Psoas muscle (tissue), 8 donors: ENCODE measurements around the gene KCNJ18. TPM values are rescaled to one million over a fixed set of nuclear protein-coding genes. Genes with fewer than 3 reads are reported as not detected.
"Not testable (repeated sequence)": the region's sequence is repeated elsewhere in the genome, so short reads cannot be mapped to it uniquely, and the experiment has no call there.

ENCODE experiments used
- ATAC-seq, 4 donors: fragments of 200-7000 bp; cut with Tn5 transposase; one replicate each; pipeline ENCODE4 v1.9.1; 2020; ENCODE audit warnings: moderate library complexity in 3 of 4, mild to moderate bottlenecking in 2 of 4
- DNase-seq, 2 donors: peaks; one replicate each; pipeline ENCODE4 v3.0.0-alpha.2; 2020
- H3K27ac ChIP-seq: fragments of 200-600 bp; one replicate; pipeline ENCODE4 v1.8.0; 2022
- H3K27me3 ChIP-seq, 3 donors: fragments of 200-600 bp in 1 of 3; one replicate each; pipeline versions ENCODE4 v1.6.1 to v1.8.0; 2013 to 2022; ENCODE audit warnings: low read length in 2 of 3, mild to moderate bottlenecking in 2 of 3, moderate library complexity in 1 of 3; ENCODE audit not compliant: insufficient read depth in 3 of 3
- H3K36me3 ChIP-seq, 2 donors: fragments of 200-600 bp in 1 of 2; one replicate each; pipeline versions ENCODE4 v1.6.1 to v1.8.0; 2013 to 2022; ENCODE audit warnings: low read depth in 1 of 2, mild to moderate bottlenecking in 1 of 2, moderate library complexity in 1 of 2; ENCODE audit not compliant: insufficient read depth in 1 of 2
- H3K4me1 ChIP-seq: fragments of 200-600 bp; one replicate; pipeline ENCODE4 v1.8.0; 2022
- H3K4me3 ChIP-seq: fragments of 200-600 bp; one replicate; pipeline ENCODE4 v1.8.0; 2022; ENCODE audit warnings: mild to moderate bottlenecking
- H3K9me3 ChIP-seq: fragments of 200-600 bp; one replicate; pipeline ENCODE4 v1.8.0; 2022
- WGBS, 3 donors: extraction: QIAGEN DNeasy Blood & Tissue Kit; methylation state at CpG; one replicate each; pipeline versions ENCODE4 v1.1.6 to v1.1.7; 2013; 5-methylcytosine and 5-hydroxymethylcytosine counted together
- intact Hi-C, 2 donors: fragments of 100-400 bp; cut with DNase I; formaldehyde crosslinking; loops; one replicate each; pipeline versions ENCODE4 v1.11.0 to v1.14.2; 2022
- polyA plus RNA-seq, 3 donors: library from polyadenylated mRNA; stranded (reverse); fragments of 200-250 nt; gene quantifications; one replicate each; pipeline ENCODE4 v1.2.3, GENCODE V29; 2013
- total RNA-seq, 4 donors: library from RNA; stranded (reverse); fragmentation: NEBNext Ultra II Directional in 2 of 4; extraction: Animal tissue kit (Norgen Biotek cat#: 25700) in 2 of 4; gene quantifications; one replicate each; pipeline versions ENCODE4 v1.2.1 to v1.2.4, GENCODE V29; 2021 to 2023
- TF ChIP-seq, protein P1 (sequence below): fragments of 200-600 bp; IDR thresholded peaks from one replicate; pipeline ENCODE4 v1.8.0; 2022; ENCODE audit warnings: antibody characterized with exemption
- donor health status: healthy with polysubstance abuse.
- donor health status: DM: no; HTN: no; CAD: no; lungs with moderate emphysema.
- donor health status: Bipolar disorder and iron deficiency.
- donor health status: healthy.
- donor health status: DM: yes; HTN: yes; CAD: no.
- donor health status: DM: no; HTN: no; CAD: no.
- donor health status: DM: no; HTN: no; CAD: no.
- donor health status: DM: yes; HTN: yes; CAD: no.

The KCNJ18 gene
- total and polyA plus RNA-seq, 7 donors, result 0.03 TPM; not detected in 6

DNA sequence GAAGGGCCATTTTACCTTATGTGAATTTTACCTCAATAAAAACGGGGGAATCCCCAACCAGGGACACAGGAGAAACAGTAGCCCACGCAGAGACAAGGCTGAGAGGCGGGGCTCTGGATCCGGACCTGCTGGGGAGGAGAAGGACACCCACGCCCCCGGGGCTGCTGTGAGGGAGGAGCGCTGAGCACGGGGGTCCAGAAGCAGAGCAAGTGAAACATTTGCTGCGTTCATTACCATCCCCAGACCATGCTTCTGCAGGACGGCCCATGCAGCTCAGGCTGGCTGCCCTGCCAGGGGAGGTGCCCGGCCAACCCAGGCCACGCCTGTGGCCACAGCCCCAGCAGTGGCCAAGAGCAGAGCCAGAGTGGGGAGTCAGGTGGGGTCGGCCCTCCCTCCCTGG is 50.0 kb downstream of the KCNJ18 start:
- no peaks in the 10 kb centered on the region for H3K4me1 ChIP-seq
- no peaks in the 10 kb centered on the region for H3K36me3 ChIP-seq
- ATAC-seq (no peak), DNase-seq (no peak)
- TF ChIP-seq, protein P1, sequence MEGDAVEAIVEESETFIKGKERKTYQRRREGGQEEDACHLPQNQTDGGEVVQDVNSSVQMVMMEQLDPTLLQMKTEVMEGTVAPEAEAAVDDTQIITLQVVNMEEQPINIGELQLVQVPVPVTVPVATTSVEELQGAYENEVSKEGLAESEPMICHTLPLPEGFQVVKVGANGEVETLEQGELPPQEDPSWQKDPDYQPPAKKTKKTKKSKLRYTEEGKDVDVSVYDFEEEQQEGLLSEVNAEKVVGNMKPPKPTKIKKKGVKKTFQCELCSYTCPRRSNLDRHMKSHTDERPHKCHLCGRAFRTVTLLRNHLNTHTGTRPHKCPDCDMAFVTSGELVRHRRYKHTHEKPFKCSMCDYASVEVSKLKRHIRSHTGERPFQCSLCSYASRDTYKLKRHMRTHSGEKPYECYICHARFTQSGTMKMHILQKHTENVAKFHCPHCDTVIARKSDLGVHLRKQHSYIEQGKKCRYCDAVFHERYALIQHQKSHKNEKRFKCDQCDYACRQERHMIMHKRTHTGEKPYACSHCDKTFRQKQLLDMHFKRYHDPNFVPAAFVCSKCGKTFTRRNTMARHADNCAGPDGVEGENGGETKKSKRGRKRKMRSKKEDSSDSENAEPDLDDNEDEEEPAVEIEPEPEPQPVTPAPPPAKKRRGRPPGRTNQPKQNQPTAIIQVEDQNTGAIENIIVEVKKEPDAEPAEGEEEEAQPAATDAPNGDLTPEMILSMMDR, result no peak
- WGBS, 3 donors, result 48 to 68% (median 59%) methylated on average over 13 of the region's 13 CpGs
- intact Hi-C loops, result no loop called here
- H3K27me3 ChIP-seq, result peaks cover 0 to 2% (median 0%) of the 10 kb centered on the region in 3 donors
- no peaks in the 10 kb centered on the region for H3K9me3 ChIP-seq
- no peak overlapping the region for H3K27ac ChIP-seq
- H3K4me3 ChIP-seq, result no peak overlapping the region

DNA sequence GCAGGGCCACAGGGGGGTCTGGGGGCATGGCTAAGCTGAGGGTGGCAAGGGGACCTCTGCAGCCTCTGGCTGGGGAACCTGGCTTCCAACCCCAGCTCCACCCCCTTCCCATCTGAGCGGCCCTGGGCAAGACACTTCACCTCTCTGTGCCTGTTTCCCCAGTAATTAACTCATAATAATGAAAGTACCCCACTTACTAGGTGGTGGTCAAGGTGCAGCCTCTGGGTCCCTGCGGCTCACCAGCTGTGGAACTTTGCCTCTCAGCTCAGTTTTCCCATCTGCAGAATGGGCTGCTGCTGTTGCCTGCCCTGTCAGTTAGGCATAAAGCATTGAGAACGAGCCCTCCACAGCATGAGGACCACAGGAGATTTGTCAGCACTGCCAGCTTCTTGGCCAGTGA is 51.8 kb downstream of the KCNJ18 start:
- H3K36me3 ChIP-seq, ATAC-seq, H3K9me3 ChIP-seq, H3K27me3 ChIP-seq, DNase-seq, H3K4me1 ChIP-seq, H3K4me3 ChIP-seq, intact Hi-C loops, H3K27ac ChIP-seq: not testable (repeated sequence)
- WGBS, 3 donors, result 56 to 72% methylated on average over 2 to 3 of the region's 3 CpGs; no CpG with 5 or more reads in 1 of the 3 donors

DNA sequence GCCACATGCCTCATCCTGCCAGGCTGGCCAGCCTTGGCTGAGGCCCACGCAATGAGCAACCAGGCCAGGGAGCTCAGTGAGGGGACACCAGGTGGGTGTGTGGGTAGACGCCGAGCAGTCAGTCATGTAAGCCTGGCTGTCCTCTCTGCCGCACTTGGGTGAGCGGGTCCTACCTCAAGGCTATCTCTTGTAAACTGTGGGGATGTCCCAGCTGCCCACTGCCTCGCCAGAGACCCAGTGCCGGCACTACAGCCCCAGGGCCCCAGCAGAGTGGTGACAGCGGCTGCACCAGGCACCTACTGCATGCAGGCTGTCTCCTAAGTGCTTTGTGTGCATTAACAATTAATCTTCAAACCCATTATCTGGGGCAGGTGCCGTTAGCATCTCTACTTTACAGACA is 52.3 kb downstream of the KCNJ18 start:
- H3K9me3 ChIP-seq, H3K4me3 ChIP-seq, ATAC-seq, H3K36me3 ChIP-seq, H3K27me3 ChIP-seq, intact Hi-C loops, DNase-seq, H3K4me1 ChIP-seq, H3K27ac ChIP-seq: not testable (repeated sequence)
- 35 to 71% (median 50%) methylated on average over 2 to 7 of the region's 9 CpGs for WGBS, 3 donors

DNA sequence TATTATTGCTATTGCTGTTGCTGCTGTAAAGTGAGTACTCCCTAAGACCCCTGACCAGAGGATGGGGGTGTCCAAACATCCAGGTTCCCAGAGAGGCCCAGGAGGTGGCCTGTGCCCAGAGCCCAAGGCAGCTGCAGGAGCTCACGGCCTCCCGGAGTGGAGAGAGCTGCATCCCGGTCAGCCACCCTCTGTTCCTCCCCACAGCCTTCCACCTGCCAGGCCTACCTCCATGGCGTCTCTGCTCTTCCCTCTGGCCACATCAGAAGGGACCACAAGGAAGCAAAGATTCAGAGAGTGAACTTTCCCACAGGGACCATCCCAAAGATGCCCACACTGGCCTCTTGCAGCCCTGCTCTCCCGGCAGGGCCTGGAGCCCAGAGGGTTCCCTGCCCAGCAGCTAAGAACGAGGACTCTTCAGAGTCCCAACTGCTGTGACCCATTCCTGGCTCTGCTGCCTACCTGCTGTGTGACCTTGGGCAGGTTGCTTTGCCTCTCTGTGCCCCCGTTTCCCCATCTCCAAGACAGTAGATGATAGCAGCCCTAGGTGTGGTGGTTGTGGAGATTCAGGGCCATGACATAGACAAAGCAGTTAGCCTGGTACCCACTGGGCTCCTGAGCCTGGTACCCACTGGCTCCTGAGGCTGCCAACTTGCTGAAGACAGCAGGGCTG is 53.2 kb downstream of the KCNJ18 start:
- H3K4me3 ChIP-seq, H3K36me3 ChIP-seq, DNase-seq, H3K27ac ChIP-seq, H3K9me3 ChIP-seq, ATAC-seq, intact Hi-C loops, H3K27me3 ChIP-seq, H3K4me1 ChIP-seq: not testable (repeated sequence)
- 61 to 72% (median 66%) methylated on average over 7 of the region's 7 CpGs for WGBS, 3 donors

DNA sequence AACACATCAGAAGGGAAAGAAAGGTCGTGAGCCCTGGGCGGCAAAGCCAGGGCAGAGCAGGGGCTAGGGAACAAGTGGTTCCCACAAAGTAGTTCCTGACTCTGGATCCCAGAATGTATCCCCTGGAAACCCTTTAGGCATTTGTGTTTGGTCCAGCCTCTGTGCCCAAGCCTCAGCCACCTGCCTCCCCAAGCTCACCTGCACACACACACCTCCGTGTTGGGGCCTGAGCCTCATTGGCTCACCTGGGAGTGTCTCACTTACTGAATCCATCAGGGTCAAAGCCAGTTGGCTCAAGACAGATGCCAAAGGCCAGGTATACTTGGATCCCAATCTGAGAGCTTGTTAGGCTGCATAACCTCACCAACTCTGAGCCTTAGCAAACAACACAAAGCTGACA is 54.1 kb downstream of the KCNJ18 start:
- ATAC-seq, H3K4me3 ChIP-seq, H3K36me3 ChIP-seq, H3K27me3 ChIP-seq, H3K9me3 ChIP-seq, H3K4me1 ChIP-seq, DNase-seq, intact Hi-C loops, H3K27ac ChIP-seq: not testable (repeated sequence)
- WGBS, 3 donors, result 61 to 76% (median 70%) methylated on average over 3 of the region's 3 CpGs

DNA sequence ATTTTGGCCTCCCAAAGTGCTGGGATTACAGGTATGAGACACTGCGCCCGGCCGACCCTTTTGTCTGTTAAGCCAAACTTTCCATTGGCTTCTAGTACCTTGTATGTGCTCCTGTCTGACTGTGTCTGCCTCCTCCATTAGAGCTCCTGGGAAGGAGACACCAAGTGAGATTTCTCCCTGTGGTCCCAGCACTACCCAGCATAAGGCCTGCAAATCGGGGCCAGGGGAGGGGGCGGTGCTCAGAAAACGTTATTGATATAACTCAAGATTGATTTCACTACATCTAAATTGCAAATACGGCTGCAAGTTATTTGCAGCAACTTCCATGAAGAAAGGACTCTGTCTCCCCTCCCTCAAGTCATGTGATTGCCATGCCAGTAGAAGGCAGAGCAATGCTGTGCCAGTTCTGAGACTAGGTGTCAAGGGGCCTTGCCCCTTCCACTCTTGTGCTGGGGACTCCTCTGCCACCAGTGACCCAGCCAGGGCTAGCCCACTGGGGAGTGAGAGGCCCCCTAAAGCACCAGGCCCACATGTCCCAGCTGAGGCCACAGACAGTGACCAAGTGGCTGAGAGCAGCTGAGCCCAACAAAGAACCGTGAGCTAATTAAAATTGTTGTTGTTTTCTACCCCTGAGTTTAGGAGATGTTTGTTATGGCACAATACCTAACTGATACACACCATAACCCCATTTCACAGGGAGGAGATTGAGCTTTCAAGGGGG is 55.0 kb downstream of the KCNJ18 start:
- H3K4me1 ChIP-seq, ATAC-seq, H3K9me3 ChIP-seq, H3K4me3 ChIP-seq, DNase-seq, H3K27me3 ChIP-seq, H3K36me3 ChIP-seq, intact Hi-C loops, H3K27ac ChIP-seq: not testable (repeated sequence)
- 81 to 86% (median 84%) methylated on average over 8 of the region's 8 CpGs for WGBS, 3 donors

DNA sequence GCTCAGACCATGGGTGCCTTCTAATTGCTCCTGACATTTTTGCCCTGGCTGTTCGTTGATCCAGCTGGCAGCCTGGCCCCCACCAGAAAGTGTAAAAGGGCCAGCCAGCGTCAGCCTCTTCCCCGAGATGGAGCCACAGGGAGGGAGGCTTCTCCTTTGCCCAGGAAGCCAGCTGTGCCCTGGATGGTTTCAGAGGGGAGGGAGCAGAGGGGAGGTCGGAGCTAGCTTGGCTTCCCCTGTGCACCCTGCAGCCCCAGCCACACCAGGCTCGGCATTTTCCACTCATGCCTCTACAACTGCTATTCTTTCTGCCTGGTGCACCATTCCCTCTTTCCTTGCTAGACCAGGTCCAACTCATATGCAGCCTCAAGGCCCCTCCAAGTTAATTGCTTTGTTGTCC is 56.4 kb downstream of the KCNJ18 start:
- DNase-seq, ATAC-seq, intact Hi-C loops: not testable (repeated sequence)

DNA sequence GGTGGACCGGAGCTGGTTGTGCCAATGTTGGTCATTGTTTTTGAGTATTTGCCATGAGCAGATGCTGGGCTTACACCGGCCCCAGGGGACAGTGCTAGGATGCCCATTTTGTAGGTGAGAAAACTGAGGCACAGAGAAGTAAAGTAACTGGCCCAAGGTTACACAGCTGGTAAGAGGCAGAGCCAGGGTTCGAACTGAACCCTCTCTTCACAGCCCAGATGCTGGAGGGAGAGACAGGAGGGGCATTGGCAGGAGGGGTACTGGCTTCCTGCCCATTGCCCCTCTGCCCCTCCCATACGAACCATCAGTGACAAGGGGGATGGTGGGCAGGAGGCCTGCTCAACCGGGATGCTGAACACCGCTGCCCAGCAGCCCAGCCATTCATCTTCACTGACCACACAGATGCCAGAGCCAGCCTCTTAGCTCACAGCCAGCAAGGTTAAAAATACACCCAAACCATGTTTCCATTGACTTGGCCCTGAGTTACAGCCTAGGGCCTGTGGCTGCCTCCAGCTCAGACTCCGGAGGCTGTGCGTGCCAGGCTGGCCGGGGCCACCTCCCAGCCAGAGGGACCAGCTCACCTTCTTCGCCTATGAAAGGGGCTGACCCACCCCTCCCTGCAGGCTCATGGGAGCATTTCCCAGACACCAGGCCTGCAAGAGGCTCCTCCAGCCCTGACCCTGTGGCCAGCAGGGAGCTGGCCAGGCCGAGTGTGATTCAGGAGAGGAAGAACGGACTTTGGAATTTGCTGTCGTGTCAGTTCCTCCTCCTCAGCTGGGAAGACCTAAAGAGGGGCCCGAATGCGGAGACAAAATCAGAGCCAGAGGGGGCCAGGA is 57.6 kb downstream of the KCNJ18 start:
- H3K4me3 ChIP-seq, H3K36me3 ChIP-seq, H3K27ac ChIP-seq, H3K9me3 ChIP-seq, H3K4me1 ChIP-seq, H3K27me3 ChIP-seq, intact Hi-C loops, DNase-seq: not testable (repeated sequence)
- ATAC-seq, result peak; percentile 43 to 89 (median 74)
- 62 to 71% (median 64%) methylated on average over 12 to 15 of the region's 15 CpGs for WGBS, 3 donors

More for the DNA sequence above, 56.4 kb downstream of the KCNJ18 start:
- H3K27me3 ChIP-seq, H3K36me3 ChIP-seq, H3K27ac ChIP-seq, H3K4me1 ChIP-seq, H3K4me3 ChIP-seq, H3K9me3 ChIP-seq: not testable (repeated sequence)
- 38 to 48% (median 40%) methylated on average over 5 of the region's 5 CpGs for WGBS, 3 donors

DNA sequence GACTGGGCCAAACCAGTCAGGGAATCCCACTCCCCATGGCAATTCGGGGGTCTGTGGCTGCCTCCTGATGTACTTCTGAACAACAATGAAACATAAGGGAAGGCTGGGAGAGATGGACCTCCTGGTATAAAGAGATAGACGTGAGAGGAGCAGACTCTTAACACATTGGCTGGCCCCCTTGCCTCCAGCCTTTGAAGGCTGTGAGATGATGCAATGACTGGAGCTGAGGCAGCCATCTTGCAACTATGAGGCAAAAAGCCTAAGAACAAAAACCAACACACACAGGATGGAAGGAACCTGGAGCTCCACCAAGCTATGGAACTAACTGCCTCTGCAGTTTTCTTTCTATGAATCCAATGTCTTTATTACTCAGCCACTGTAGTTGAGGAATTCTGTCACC is 58.8 kb downstream of the KCNJ18 start:
- DNase-seq, intact Hi-C loops, H3K4me3 ChIP-seq, ATAC-seq, H3K36me3 ChIP-seq, H3K4me1 ChIP-seq, H3K9me3 ChIP-seq, H3K27ac ChIP-seq, H3K27me3 ChIP-seq: not testable (repeated sequence)
- WGBS, 3 donors, result 43 to 54% (median 50%) methylated on average over 2 of the region's 2 CpGs
